Liver (tissue), 9 donors: ENCODE measurements around the gene CDH3. TPM values are rescaled to one million over a fixed set of nuclear protein-coding genes. Genes with fewer than 3 reads are reported as not detected.

Experiments used
- DNase-seq: peaks from one replicate; pipeline ENCODE4 v3.0.0-alpha.2; 2017; ENCODE audit warnings: low spot score
- H3K27ac ChIP-seq, 2 donors: one replicate each; pipeline ENCODE4 v1.7.0; 2013; ENCODE audit warnings: inconsistent platforms in 2 of 2, low read length in 2 of 2, control low read depth in 1 of 2, low read depth in 1 of 2, mild to moderate bottlenecking in 1 of 2
- H3K27me3 ChIP-seq, 4 donors: one replicate each; pipeline versions ENCODE4 v1.6.1 to v1.7.0; 2013; ENCODE audit warnings: low read length in 3 of 4, inconsistent platforms in 1 of 4, mild to moderate bottlenecking in 1 of 4, moderate library complexity in 1 of 4; ENCODE audit not compliant: control insufficient read depth in 4 of 4, insufficient read depth in 4 of 4
- H3K36me3 ChIP-seq, 4 donors: one replicate each; pipeline versions ENCODE4 v1.6.1 to v1.7.0; 2013; ENCODE audit warnings: low read length in 3 of 4, mild to moderate bottlenecking in 3 of 4, low read depth in 1 of 4, moderate library complexity in 1 of 4; ENCODE audit not compliant: control insufficient read depth in 4 of 4, insufficient read depth in 3 of 4
- H3K4me1 ChIP-seq, 4 donors: one replicate each; pipeline versions ENCODE4 v1.6.1 to v1.7.0; 2013; ENCODE audit warnings: low read length in 3 of 4, mild to moderate bottlenecking in 3 of 4, moderate library complexity in 1 of 4; ENCODE audit not compliant: control insufficient read depth in 4 of 4, insufficient read depth in 4 of 4
- H3K4me3 ChIP-seq, 3 donors: one replicate each; pipeline versions ENCODE4 v1.6.1 to v1.7.0; 2013; ENCODE audit warnings: low read length in 3 of 3, control low read depth in 1 of 3, low read depth in 1 of 3, mild to moderate bottlenecking in 1 of 3
- H3K9ac ChIP-seq, 2 donors: one replicate each; pipeline ENCODE4 v1.7.0; 2013; ENCODE audit warnings: low read length in 2 of 2, mild to moderate bottlenecking in 2 of 2, moderate library complexity in 2 of 2, control low read depth in 1 of 2, low read depth in 1 of 2
- H3K9me3 ChIP-seq, 4 donors: one replicate each; pipeline versions ENCODE4 v1.6.1 to v1.7.0; 2013; ENCODE audit warnings: low read length in 3 of 4; ENCODE audit not compliant: control insufficient read depth in 4 of 4
- ATF3 ChIP-seq: IDR thresholded peaks from 2 replicates; pipeline ENCODE4 v1.6.1; 2016; ENCODE audit warnings: antibody characterized with exemption
- CTCF ChIP-seq: fragments of 150-350 bp; IDR thresholded peaks from 2 replicates; pipeline ENCODE4 v1.5.1; 2017; ENCODE audit warnings: improper control_type of control experiment, low read depth, low read length; ENCODE audit not compliant: missing input control
- FOXA2 ChIP-seq: IDR thresholded peaks from 2 replicates; pipeline ENCODE4 v1.6.1; 2016; ENCODE audit warnings: antibody characterized with exemption
- GABPA ChIP-seq, 2 donors: IDR thresholded peaks in 1 of 2; conservative IDR thresholded peaks in 1 of 2; 2 replicates each; pipeline ENCODE4 v1.6.1; 2016; ENCODE audit warnings: antibody characterized with exemption in 2 of 2, mild to moderate bottlenecking in 1 of 2, moderate library complexity in 1 of 2
- HNF4A ChIP-seq, 2 donors: conservative IDR thresholded peaks; 2 replicates each; pipeline ENCODE4 v1.6.1; 2016; ENCODE audit warnings: antibody characterized with exemption in 2 of 2, mild to moderate bottlenecking in 2 of 2
- HNF4G ChIP-seq: IDR thresholded peaks from 2 replicates; pipeline ENCODE4 v1.6.1; 2016; ENCODE audit warnings: antibody characterized with exemption
- JUND ChIP-seq, 2 donors: IDR thresholded peaks; 2 replicates each; pipeline ENCODE4 v1.6.1; 2016; ENCODE audit warnings: antibody characterized with exemption in 2 of 2
- NR2F2 ChIP-seq: IDR thresholded peaks from 2 replicates; pipeline ENCODE4 v1.6.1; 2016; ENCODE audit warnings: antibody characterized with exemption
- RAD21 ChIP-seq, 2 donors: IDR thresholded peaks; 2 replicates each; pipeline ENCODE4 v1.6.1; 2016; ENCODE audit warnings: antibody characterized with exemption in 2 of 2, mild to moderate bottlenecking in 2 of 2
- RXRA ChIP-seq, 2 donors: IDR thresholded peaks; 2 replicates each; pipeline ENCODE4 v1.6.1; 2017 to 2018; ENCODE audit warnings: antibody characterized with exemption in 2 of 2, mild to moderate bottlenecking in 1 of 2
- SP1 ChIP-seq: IDR thresholded peaks from 2 replicates; pipeline ENCODE4 v1.6.1; 2018; ENCODE audit warnings: antibody characterized with exemption, mild to moderate bottlenecking
- YY1 ChIP-seq: IDR thresholded peaks from 2 replicates; pipeline ENCODE4 v1.6.1; 2016; ENCODE audit warnings: antibody characterized with exemption, mild to moderate bottlenecking
- ZBTB33 ChIP-seq: IDR thresholded peaks from 2 replicates; pipeline ENCODE4 v1.6.1; 2016; ENCODE audit warnings: antibody characterized with exemption
- WGBS: extraction: QIAGEN DNeasy Blood & Tissue Kit; methylation state at CpG from one replicate; pipeline ENCODE4 v1.1.7; 2013; 5-methylcytosine and 5-hydroxymethylcytosine counted together
- polyA plus RNA-seq, 2 donors: library from polyadenylated mRNA; stranded (reverse) in 1 of 2; unstranded in 1 of 2; fragments of 200-250 nt in 1 of 2; fragments of >200 nt in 1 of 2; fragmentation: Nextera tagmentation in 1 of 2; extraction: Ambion mirVana in 1 of 2; gene quantifications; one replicate each; pipeline versions ENCODE4 v1.2.1 to v1.2.3, GENCODE V29; 2013 to 2015
- total RNA-seq, 2 donors: library from RNA; depleted of rRNA; stranded (reverse); fragments of >200 nt; gene quantifications; one replicate each; pipeline ENCODE4 v1.2.3, GENCODE V29; 2014
- TF ChIP-seq, protein P1 (sequence below): IDR thresholded peaks from 2 replicates; pipeline ENCODE4 v1.6.1; 2016; ENCODE audit warnings: antibody characterized with exemption, mild to moderate bottlenecking
- donor health status: healthy.
- donor health status: healthy.
- donor health status: healthy.
- donor health status: healthy.
- donor health status: healthy.

The CDH3 gene
- total and polyA plus RNA-seq, 4 donors: 0.08 to 0.19 TPM; not detected in 2

DNA sequence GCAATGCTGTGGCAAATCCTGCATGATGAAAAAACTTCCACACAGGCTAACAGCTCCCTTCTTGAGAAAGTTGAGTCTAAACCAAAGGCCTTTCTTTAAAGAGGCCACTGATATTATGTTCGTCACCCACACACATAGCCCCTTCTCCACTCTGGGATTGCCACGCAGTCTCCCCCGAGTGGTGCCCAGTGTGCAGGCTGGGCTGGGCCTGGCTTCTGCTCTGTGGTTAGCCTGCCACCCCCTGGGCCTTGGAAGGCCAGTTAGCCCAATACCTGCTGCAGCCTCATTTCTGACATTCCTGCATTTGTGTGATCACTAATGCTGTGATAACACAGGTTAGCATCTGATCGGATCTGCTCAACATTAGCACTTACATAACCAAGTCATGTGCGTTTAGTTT lies 44.8 kb downstream of the CDH3 start:
- WGBS: 91% methylated on average over 5 of the region's 5 CpGs
- H3K27ac ChIP-seq: no peak overlapping the region
- H3K4me3 ChIP-seq: no peak overlapping the region
- no peaks in the 10 kb centered on the region for H3K9me3 ChIP-seq
- no peaks in the 10 kb centered on the region for H3K36me3 ChIP-seq
- no peak for TF ChIP-seq ZBTB33
- TF ChIP-seq YY1: no peak
- TF ChIP-seq HNF4G: no peak
- no peak for TF ChIP-seq SP1
- TF ChIP-seq NR2F2: no peak
- TF ChIP-seq JUND (IDR thresholded peaks at IDR 0.05): no peak
- no peak overlapping the region for H3K9ac ChIP-seq
- no peak for DNase-seq
- no peaks in the 10 kb centered on the region for H3K4me1 ChIP-seq
- no peaks in the 10 kb centered on the region for H3K27me3 ChIP-seq

DNA sequence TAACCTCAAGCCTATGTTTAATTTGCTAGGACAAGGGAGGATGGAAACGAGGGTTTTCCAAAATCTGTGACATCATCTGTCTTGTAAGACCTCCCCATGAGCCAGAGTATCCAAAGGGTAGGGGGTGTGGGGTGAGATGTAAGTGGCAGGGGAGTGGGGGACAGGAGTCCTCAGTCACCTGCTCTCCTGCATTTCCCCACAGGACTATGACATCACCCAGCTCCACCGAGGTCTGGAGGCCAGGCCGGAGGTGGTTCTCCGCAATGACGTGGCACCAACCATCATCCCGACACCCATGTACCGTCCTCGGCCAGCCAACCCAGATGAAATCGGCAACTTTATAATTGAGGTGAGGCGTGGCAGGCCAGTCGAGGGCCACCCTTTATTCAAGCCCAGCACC lies 50.5 kb downstream of the CDH3 start:
- WGBS: 80% methylated on average over 11 of the region's 11 CpGs
- Histone ChIP-seq H3K36me3 (no peaks in the 10 kb centered on the region), H3K9ac (no peak overlapping the region), H3K27ac (no peak overlapping the region), H3K4me1 (no peaks in the 10 kb centered on the region), H3K27me3 (no peaks in the 10 kb centered on the region), H3K9me3 (no peaks in the 10 kb centered on the region), H3K4me3 (no peak overlapping the region)
- DNase-seq: no peak
- TF ChIP-seq SP1 (no peak), ATF3 (no peak), HNF4G (no peak), CTCF (no peak), FOXA2 (no peak), GABPA (IDR thresholded peaks at IDR 0.05 in 1 of 2, conservative IDR thresholded peaks at IDR 0.05 in 1 of 2) (no peak), ZBTB33 (no peak), JUND (IDR thresholded peaks at IDR 0.05) (no peak), RAD21 (IDR thresholded peaks at IDR 0.05) (no peak), HNF4A (conservative IDR thresholded peaks at IDR 0.05) (no peak), RXRA (IDR thresholded peaks at IDR 0.05) (no peak)
- TF ChIP-seq, protein P1, sequence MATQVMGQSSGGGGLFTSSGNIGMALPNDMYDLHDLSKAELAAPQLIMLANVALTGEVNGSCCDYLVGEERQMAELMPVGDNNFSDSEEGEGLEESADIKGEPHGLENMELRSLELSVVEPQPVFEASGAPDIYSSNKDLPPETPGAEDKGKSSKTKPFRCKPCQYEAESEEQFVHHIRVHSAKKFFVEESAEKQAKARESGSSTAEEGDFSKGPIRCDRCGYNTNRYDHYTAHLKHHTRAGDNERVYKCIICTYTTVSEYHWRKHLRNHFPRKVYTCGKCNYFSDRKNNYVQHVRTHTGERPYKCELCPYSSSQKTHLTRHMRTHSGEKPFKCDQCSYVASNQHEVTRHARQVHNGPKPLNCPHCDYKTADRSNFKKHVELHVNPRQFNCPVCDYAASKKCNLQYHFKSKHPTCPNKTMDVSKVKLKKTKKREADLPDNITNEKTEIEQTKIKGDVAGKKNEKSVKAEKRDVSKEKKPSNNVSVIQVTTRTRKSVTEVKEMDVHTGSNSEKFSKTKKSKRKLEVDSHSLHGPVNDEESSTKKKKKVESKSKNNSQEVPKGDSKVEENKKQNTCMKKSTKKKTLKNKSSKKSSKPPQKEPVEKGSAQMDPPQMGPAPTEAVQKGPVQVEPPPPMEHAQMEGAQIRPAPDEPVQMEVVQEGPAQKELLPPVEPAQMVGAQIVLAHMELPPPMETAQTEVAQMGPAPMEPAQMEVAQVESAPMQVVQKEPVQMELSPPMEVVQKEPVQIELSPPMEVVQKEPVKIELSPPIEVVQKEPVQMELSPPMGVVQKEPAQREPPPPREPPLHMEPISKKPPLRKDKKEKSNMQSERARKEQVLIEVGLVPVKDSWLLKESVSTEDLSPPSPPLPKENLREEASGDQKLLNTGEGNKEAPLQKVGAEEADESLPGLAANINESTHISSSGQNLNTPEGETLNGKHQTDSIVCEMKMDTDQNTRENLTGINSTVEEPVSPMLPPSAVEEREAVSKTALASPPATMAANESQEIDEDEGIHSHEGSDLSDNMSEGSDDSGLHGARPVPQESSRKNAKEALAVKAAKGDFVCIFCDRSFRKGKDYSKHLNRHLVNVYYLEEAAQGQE: no peak
